H9 (cell line): ENCODE data around the gene MPV17L2. TPM values are rescaled to one million over a fixed set of nuclear protein-coding genes. Genes with fewer than 3 reads are reported as not detected.

Source experiments
- DNase-seq: peaks from one replicate; pipeline ENCODE4 v3.0.0-alpha.2; 2017
- H2AFZ ChIP-seq: one replicate; pipeline ENCODE4 v1.6.1; 2013; ENCODE audit warnings: mild to moderate bottlenecking, low read length, control low read depth, moderate library complexity
- H2AK5ac ChIP-seq: 2 replicates; pipeline ENCODE4 v1.6.1; 2013; ENCODE audit warnings: low read length, control low read depth, mixed read lengths; ENCODE audit not compliant: insufficient read length
- H2BK120ac ChIP-seq: one replicate; pipeline ENCODE4 v1.6.1; 2013; ENCODE audit warnings: low read depth, mild to moderate bottlenecking, low read length, control low read depth, inconsistent platforms; ENCODE audit not compliant: poor library complexity, severe bottlenecking
- H2BK12ac ChIP-seq: 2 replicates; pipeline ENCODE4 v1.6.1; 2013; ENCODE audit warnings: low read length, control low read depth, mixed read lengths, low read depth; ENCODE audit not compliant: insufficient read length
- H2BK15ac ChIP-seq: 2 replicates; pipeline ENCODE4 v1.6.1; 2013; ENCODE audit warnings: low read depth, low read length, control low read depth
- H2BK20ac ChIP-seq: one replicate; pipeline ENCODE4 v1.6.1; 2013; ENCODE audit warnings: low read depth, mild to moderate bottlenecking, low read length, control low read depth, inconsistent platforms; ENCODE audit not compliant: poor library complexity, severe bottlenecking
- H2BK5ac ChIP-seq: 2 replicates; pipeline ENCODE4 v1.6.1; 2013; ENCODE audit warnings: low read length, control low read depth, mixed read lengths; ENCODE audit not compliant: insufficient read length
- H3K14ac ChIP-seq: 2 replicates; pipeline ENCODE4 v1.6.1; 2013; ENCODE audit warnings: low read length, control low read depth; ENCODE audit not compliant: insufficient read depth
- H3K18ac ChIP-seq: 2 replicates; pipeline ENCODE4 v1.6.1; 2013; ENCODE audit warnings: low read depth, mild to moderate bottlenecking, mixed read lengths, low read length, control low read depth; ENCODE audit not compliant: insufficient read length
- H3K23ac ChIP-seq: 2 replicates; pipeline ENCODE4 v1.6.1; 2013; ENCODE audit warnings: low read length, control low read depth, mixed read lengths, low read depth; ENCODE audit not compliant: insufficient read length
- H3K23me2 ChIP-seq: 2 replicates; pipeline ENCODE4 v1.6.1; 2013; ENCODE audit warnings: low read depth, mild to moderate bottlenecking, mixed read lengths, low read length, control low read depth; ENCODE audit not compliant: insufficient read length, poor library complexity, severe bottlenecking
- H3K27ac ChIP-seq: 2 replicates; pipeline ENCODE4 v1.5.1; 2013; ENCODE audit warnings: low read length, control low read depth, mixed read lengths, low read depth; ENCODE audit not compliant: insufficient read length
- H3K27me3 ChIP-seq: 2 replicates; pipeline ENCODE4 v1.6.1; 2013; ENCODE audit warnings: low read length, control low read depth, inconsistent platforms; ENCODE audit not compliant: insufficient read depth
- H3K4ac ChIP-seq: 2 replicates; pipeline ENCODE4 v1.6.1; 2013; ENCODE audit warnings: low read depth, mild to moderate bottlenecking, control low read depth, inconsistent platforms, low read length, moderate library complexity
- H3K4me1 ChIP-seq: 2 replicates; pipeline ENCODE4 v1.6.1; 2013; ENCODE audit warnings: low read length, control low read depth, inconsistent platforms; ENCODE audit not compliant: insufficient read depth
- H3K4me2 ChIP-seq: 2 replicates; pipeline ENCODE4 v1.6.1; 2013; ENCODE audit warnings: low read length, control low read depth, mixed read lengths; ENCODE audit not compliant: insufficient read length, insufficient read depth
- H3K56ac ChIP-seq: 2 replicates; pipeline ENCODE4 v1.6.1; 2013; ENCODE audit warnings: low read depth, mild to moderate bottlenecking, mixed read lengths, low read length, control low read depth; ENCODE audit not compliant: insufficient read length
- H3K79me1 ChIP-seq: 2 replicates; pipeline ENCODE4 v1.6.1; 2013; ENCODE audit warnings: low read depth, mild to moderate bottlenecking, moderate library complexity, low read length, control low read depth, inconsistent platforms; ENCODE audit not compliant: insufficient read depth, poor library complexity, severe bottlenecking
- H3K79me2 ChIP-seq: 2 replicates; pipeline ENCODE4 v1.6.1; 2013; ENCODE audit warnings: low read length, control low read depth, inconsistent platforms; ENCODE audit not compliant: insufficient read depth
- H3K9ac ChIP-seq: 2 replicates; pipeline ENCODE4 v1.6.1; 2013; ENCODE audit warnings: low read length, control low read depth, mixed read lengths; ENCODE audit not compliant: insufficient read length; ENCODE audit errors: extremely low read depth
- H3K9me3 ChIP-seq: one replicate; pipeline ENCODE4 v1.6.1; 2013; ENCODE audit warnings: low read depth, low read length, inconsistent platforms; ENCODE audit not compliant: control insufficient read depth
- H3T11ph ChIP-seq: one replicate; pipeline ENCODE4 v1.6.1; 2013; ENCODE audit warnings: mild to moderate bottlenecking, low read length, control low read depth, inconsistent platforms
- H4K20me1 ChIP-seq: one replicate; pipeline ENCODE4 v1.6.1; 2013; ENCODE audit not compliant: control insufficient read depth, insufficient read length, insufficient read depth
- H4K5ac ChIP-seq: 2 replicates; pipeline ENCODE4 v1.6.1; 2013; ENCODE audit warnings: low read depth, mild to moderate bottlenecking, mixed read lengths, low read length, control low read depth; ENCODE audit not compliant: insufficient read length
- H4K8ac ChIP-seq: replicated peaks from 2 replicates; pipeline ENCODE4 v1.6.1; 2013; ENCODE audit warnings: low read length, control low read depth, mixed read lengths, low read depth; ENCODE audit not compliant: insufficient read length
- H4K91ac ChIP-seq: 2 replicates; pipeline ENCODE4 v1.6.1; 2013; ENCODE audit warnings: low read depth, mild to moderate bottlenecking, moderate library complexity, mixed read lengths, low read length, control low read depth; ENCODE audit not compliant: insufficient read length
- H3K27ac Mint-ChIP-seq, 3 experiments: 2 replicates in 2 of 3; 3 replicates in 1 of 3; pipeline ENCODE4 v1.8.0; 2020 to 2021; ENCODE audit warnings: mixed read lengths in 3 of 3, mild to moderate bottlenecking in 1 of 3, moderate library complexity in 1 of 3
- H3K27me3 Mint-ChIP-seq: 2 replicates; pipeline ENCODE4 v1.8.0; 2021; ENCODE audit warnings: low read depth, mild to moderate bottlenecking, moderate library complexity, mixed read lengths
- H3K36me3 Mint-ChIP-seq, 3 experiments: 2 replicates in 2 of 3; 3 replicates in 1 of 3; pipeline ENCODE4 v1.8.0; 2020 to 2021; ENCODE audit warnings: low read depth in 3 of 3, mixed read lengths in 3 of 3; ENCODE audit not compliant: insufficient read depth in 1 of 3
- H3K4me1 Mint-ChIP-seq, 2 experiments: 2 replicates each; pipeline ENCODE4 v1.8.0; 2020; ENCODE audit warnings: mixed read lengths in 2 of 2
- H3K4me3 Mint-ChIP-seq, 2 experiments: 2 replicates in 1 of 2; 3 replicates in 1 of 2; pipeline ENCODE4 v1.8.0; 2020 to 2021; ENCODE audit warnings: mild to moderate bottlenecking in 2 of 2, mixed read lengths in 2 of 2, moderate library complexity in 1 of 2
- H3K9me3 Mint-ChIP-seq, 2 experiments: 2 replicates in 1 of 2; 3 replicates in 1 of 2; pipeline ENCODE4 v1.8.0; 2020; ENCODE audit warnings: mild to moderate bottlenecking in 2 of 2, mixed read lengths in 2 of 2, moderate library complexity in 1 of 2
- CTCF ChIP-seq: fragments of 200-600 bp; sonication (generic); conservative IDR thresholded peaks from 3 replicates; pipeline ENCODE4 v1.8.0; 2021; ENCODE audit warnings: antibody characterized with exemption, mild to moderate bottlenecking
- WGBS: extraction: QIAGEN DNeasy Blood & Tissue Kit; methylation state at CpG from one replicate; pipeline ENCODE4 v1.1.7; 2013; ENCODE audit warnings: missing lambda C conversion rate, low lambda C conversion rate, mixed read lengths; ENCODE audit not compliant: insufficient read length; ENCODE audit errors: extremely low coverage; 5-methylcytosine and 5-hydroxymethylcytosine counted together
- total RNA-seq: library from RNA; stranded (reverse); gene quantifications from 2 replicates; pipeline ENCODE4 v1.2.1, GENCODE V29; 2021

Gene MPV17L2
- total RNA-seq, 1 experiment from 2014 or later: 26.4 TPM

- Histone ChIP-seq H3K79me2 (no peaks in the 10 kb centered on the region), H3K14ac (no peak overlapping the region; the same call in 1 of the 2 replicates), H3K4ac (no peak overlapping the region), H3K18ac (no peak overlapping the region), H3K9ac (no peak overlapping the region), H4K91ac (no peak overlapping the region), H2BK15ac (no peak overlapping the region), H2AK5ac (no peak overlapping the region), H3K56ac (no peak overlapping the region), H3T11ph (no peak overlapping the region), H2BK120ac (no peak overlapping the region), H3K27me3 (peaks cover 2% of the 10 kb centered on the region; the same call in 1 of the 2 replicates), H2BK12ac (no peak overlapping the region), H3K4me1 (no peaks in the 10 kb centered on the region; the same call in 1 of the 2 replicates), H3K23me2 (peaks cover 10% of the 10 kb centered on the region), H3K27ac (no peak overlapping the region), H3K4me2 (no peak overlapping the region), H4K20me1 (no peaks in the 10 kb centered on the region), H3K23ac (no peak overlapping the region), H2BK5ac (no peak overlapping the region), H3K9me3 (no peaks in the 10 kb centered on the region), H2BK20ac (no peak overlapping the region), H2AFZ (no peak overlapping the region), H4K8ac (no peak overlapping the region), H3K79me1 (no peaks in the 10 kb centered on the region), H4K5ac (no peak overlapping the region)
- Mint-ChIP-seq H3K4me1 (peaks cover 39 to 48% of the 10 kb centered on the region in 2 experiments), H3K9me3 (peaks cover 0 to 2% of the 10 kb centered on the region in 2 experiments; a peak in 2 of 5 replicates), H3K27me3 (peaks cover 34% of the 10 kb centered on the region), H3K4me3 (no peak overlapping the region; a peak in 1 of 5 replicates), H3K27ac (no peak overlapping the region; a peak in 1 of 7 replicates), H3K36me3 (no peaks in the 10 kb centered on the region; a peak in 1 of 7 replicates)
- TF ChIP-seq CTCF: no peak
- DNase-seq: no peak
- WGBS: no CpG with 5 or more reads among the region's 6 CpGs
These were observed 34.8 kb downstream of the MPV17L2 start for GRCh38 chr19:18227781-18228271.
